Measurements from ENCODE around the gene GLIS1. TPM values are rescaled to one million over a fixed set of nuclear protein-coding genes. Genes with fewer than 3 reads are reported as not detected.
A peak's percentile ranks its signal among the peaks of the same experiment; 100 is the strongest.

GLIS1 gene
- total and polyA plus RNA-seq, 11 donors, result 0.06 to 0.35 (median 0.13) TPM; not detected in 6

GRCh38 chr1:53608676-53609075 is 130.3 kb downstream of the GLIS1 start:
- intact Hi-C loops (cut with DNase I), result no loop called here
- Histone ChIP-seq H3K27ac (no peak overlapping the region), H3K27me3 (no peaks in the 10 kb centered on the region), H3K4me3 (no peak overlapping the region), H3K36me3 (no peaks in the 10 kb centered on the region), H3K4me1 (no peaks in the 10 kb centered on the region), H3K9me3 (peaks cover 0 to 31% (median 11%) of the 10 kb centered on the region in 12 donors)
- DNase-seq, result no peak
- no peak for TF ChIP-seq POLR2A (IDR thresholded peaks at IDR 0.05)
- TF ChIP-seq CTCF (IDR thresholded peaks at IDR 0.05), result no peak
- ATAC-seq, result no peak

- TF ChIP-seq CTCF (IDR thresholded peaks at IDR 0.05), result no peak
- no peak for TF ChIP-seq POLR2A (IDR thresholded peaks at IDR 0.05)
- Histone ChIP-seq H3K4me3 (no peak overlapping the region), H3K27me3 (no peaks in the 10 kb centered on the region), H3K36me3 (no peaks in the 10 kb centered on the region), H3K4me1 (no peaks in the 10 kb centered on the region), H3K9me3 (peaks cover 0 to 31% (median 11%) of the 10 kb centered on the region in 12 donors), H3K27ac (no peak overlapping the region)
- no peak for ATAC-seq
- WGBS, 4 donors, result 91 to 98% (median 93%) methylated on average over 2 of the region's 2 CpGs
- DNase-seq, result no peak
- intact Hi-C loops (cut with DNase I), result no loop called here
These were observed 130.9 kb downstream of the GLIS1 start for GRCh38 chr1:53608071-53608470.

GRCh38 chr1:53606651-53607051 is 132.3 kb downstream of the GLIS1 start:
- DNase-seq (peak in 1 of 5 donors; percentile 21), ATAC-seq (no peak)
- intact Hi-C loops (cut with DNase I), result no loop called here
- Histone ChIP-seq H3K9me3 (peaks cover 0 to 24% (median 11%) of the 10 kb centered on the region in 12 donors), H3K27me3 (no peaks in the 10 kb centered on the region), H3K36me3 (no peaks in the 10 kb centered on the region), H3K4me1 (no peaks in the 10 kb centered on the region), H3K4me3 (no peak overlapping the region), H3K27ac (no peak overlapping the region)
- TF ChIP-seq CTCF (IDR thresholded peaks at IDR 0.05) (no peak), POLR2A (IDR thresholded peaks at IDR 0.05) (no peak)
- 61 to 71% (median 67%) methylated on average over 19 of the region's 19 CpGs for WGBS, 4 donors

- DNase-seq (peak in 1 of 5 donors; percentile 25), ATAC-seq (no peak)
- 75 to 88% (median 86%) methylated on average over 7 to 8 of the region's 8 CpGs for whole genome bisulfite sequencing, 4 donors
These were observed 132.8 kb downstream of the GLIS1 start for GRCh38 chr1:53606197-53606596.

GRCh38 chr1:53605181-53605580 is 133.8 kb downstream of the GLIS1 start:
- DNase-seq (peak in 1 of 5 donors; percentile 31), ATAC-seq (no peak)
- no peak overlapping the region for H3K4me3 ChIP-seq
- no peak overlapping the region for H3K27ac ChIP-seq
- 86 to 89% (median 87%) methylated on average over 8 of the region's 8 CpGs for WGBS, 4 donors
- H3K9me3 ChIP-seq, result peaks cover 0 to 10% (median 3%) of the 10 kb centered on the region in 12 donors
- intact Hi-C loops (cut with DNase I), result no loop called here
- no peaks in the 10 kb centered on the region for H3K4me1 ChIP-seq
- H3K36me3 ChIP-seq, result no peaks in the 10 kb centered on the region
- TF ChIP-seq POLR2A (IDR thresholded peaks at IDR 0.05), result no peak
- TF ChIP-seq CTCF (IDR thresholded peaks at IDR 0.05), result no peak
- H3K27me3 ChIP-seq, result no peaks in the 10 kb centered on the region

More at GRCh38 chr1:53606197-53606596, 132.8 kb downstream of the GLIS1 start:
- H3K27me3 ChIP-seq, result no peaks in the 10 kb centered on the region
- H3K36me3 ChIP-seq, result no peaks in the 10 kb centered on the region
- intact Hi-C loops (cut with DNase I), result no loop called here
- no peak overlapping the region for H3K27ac ChIP-seq
- H3K4me3 ChIP-seq, result no peak overlapping the region
- H3K9me3 ChIP-seq, result peaks cover 0 to 20% (median 11%) of the 10 kb centered on the region in 12 donors
- no peaks in the 10 kb centered on the region for H3K4me1 ChIP-seq
- TF ChIP-seq POLR2A (IDR thresholded peaks at IDR 0.05), result no peak

All from heart left ventricle (tissue), 16 donors.